ENCODE data around the gene SLC39A9.
"Not testable (repeated sequence)": the region's sequence is repeated elsewhere in the genome, so short reads cannot be mapped to it uniquely, and the experiment has no call there.

The SLC39A9 gene

GRCh38 chr14:69366761-69367160 lies 31.7 kb upstream of the SLC39A9 start:
- no peak for DNase-seq (ENCODE audit: low read depth in 2 of 2, low spot score in 1 of 2)

GRCh38 chr14:69368381-69368780 lies 30.1 kb upstream of the SLC39A9 start:
- no peak for DNase-seq (ENCODE audit: low read depth in 2 of 2, low spot score in 1 of 2)

- DNase-seq (ENCODE audit: low read depth in 2 of 2, low spot score in 1 of 2): no peak
Measured at GRCh38 chr14:69370061-69370460, 28.4 kb upstream of the SLC39A9 start.

- no peak for DNase-seq (ENCODE audit: low read depth in 2 of 2, low spot score in 1 of 2)
Measured at GRCh38 chr14:69372146-69372545, 26.3 kb upstream of the SLC39A9 start.

GRCh38 chr14:69373104-69373503 lies 25.4 kb upstream of the SLC39A9 start:
- no peak for DNase-seq (ENCODE audit: low read depth in 2 of 2, low spot score in 1 of 2)

GRCh38 chr14:69374235-69374634 lies 24.3 kb upstream of the SLC39A9 start:
- no peak for DNase-seq (ENCODE audit: low read depth in 2 of 2, low spot score in 1 of 2)

GRCh38 chr14:69375182-69375581 lies 23.3 kb upstream of the SLC39A9 start:
- DNase-seq (ENCODE audit: low read depth in 2 of 2, low spot score in 1 of 2): no peak

- no peak for DNase-seq (ENCODE audit: low read depth in 2 of 2, low spot score in 1 of 2)
Measured at GRCh38 chr14:69375722-69376121, 22.8 kb upstream of the SLC39A9 start.

GRCh38 chr14:69376439-69376838 lies 22.1 kb upstream of the SLC39A9 start:
- DNase-seq (ENCODE audit: low read depth in 2 of 2, low spot score in 1 of 2): no peak

- DNase-seq (ENCODE audit: low read depth in 2 of 2, low spot score in 1 of 2): no peak
Measured at GRCh38 chr14:69378274-69378673, 20.2 kb upstream of the SLC39A9 start.

GRCh38 chr14:69387311-69387710 lies 11.2 kb upstream of the SLC39A9 start:
- no peak for DNase-seq (ENCODE audit: low read depth in 2 of 2, low spot score in 1 of 2)

- DNase-seq (ENCODE audit: low read depth in 2 of 2, low spot score in 1 of 2): not testable (repeated sequence)
Measured at GRCh38 chr14:69391400-69391799, 7.1 kb upstream of the SLC39A9 start.

GRCh38 chr14:69392481-69392880 lies 6.0 kb upstream of the SLC39A9 start:
- DNase-seq (ENCODE audit: low read depth in 2 of 2, low spot score in 1 of 2): no peak

GRCh38 chr14:69395929-69396328 lies 2.6 kb upstream of the SLC39A9 start:
- no peak for DNase-seq (ENCODE audit: low read depth in 2 of 2, low spot score in 1 of 2)

- DNase-seq (ENCODE audit: low read depth in 2 of 2, low spot score in 1 of 2): no peak
Measured at GRCh38 chr14:69398818-69399210, 322 bp downstream of the SLC39A9 start.

GRCh38 chr14:69399750-69400149 lies 1.3 kb downstream of the SLC39A9 start:
- no peak for DNase-seq (ENCODE audit: low read depth in 2 of 2, low spot score in 1 of 2)

GRCh38 chr14:69400154-69400553 lies 1.7 kb downstream of the SLC39A9 start:
- DNase-seq (ENCODE audit: low read depth in 2 of 2, low spot score in 1 of 2): no peak

- DNase-seq (ENCODE audit: low read depth in 2 of 2, low spot score in 1 of 2): no peak
Measured at GRCh38 chr14:69401841-69402240, 3.3 kb downstream of the SLC39A9 start.

- DNase-seq (ENCODE audit: low read depth in 2 of 2, low spot score in 1 of 2): no peak
Measured at GRCh38 chr14:69404478-69404877, 6.0 kb downstream of the SLC39A9 start.

GRCh38 chr14:69404883-69405282 lies 6.4 kb downstream of the SLC39A9 start:
- DNase-seq (ENCODE audit: low read depth in 2 of 2, low spot score in 1 of 2): no peak

- DNase-seq (ENCODE audit: low read depth in 2 of 2, low spot score in 1 of 2): no peak
Measured at GRCh38 chr14:69405762-69406161, 7.3 kb downstream of the SLC39A9 start.

GRCh38 chr14:69408331-69408960 lies 10.0 kb downstream of the SLC39A9 start:
- DNase-seq (ENCODE audit: low read depth in 2 of 2, low spot score in 1 of 2): no peak

GRCh38 chr14:69413483-69413882 lies 15.0 kb downstream of the SLC39A9 start:
- no peak for DNase-seq (ENCODE audit: low read depth in 2 of 2, low spot score in 1 of 2)

- DNase-seq (ENCODE audit: low read depth in 2 of 2, low spot score in 1 of 2): not testable (repeated sequence)
Measured at GRCh38 chr14:69416087-69416486, 17.6 kb downstream of the SLC39A9 start.
